ENCODE results near the gene SLC25A39.

GRCh38 chr17:44287651-44288050, 37.0 kb downstream of the SLC25A39 start:
- TF ChIP-seq CTCF (IDR thresholded peaks at IDR 0.05; ENCODE audit: insufficient read depth, low read length) (no peak), GABPA (IDR thresholded peaks at IDR 0.05; ENCODE audit: low read depth) (no peak)
- TF ChIP-seq, protein P1, sequence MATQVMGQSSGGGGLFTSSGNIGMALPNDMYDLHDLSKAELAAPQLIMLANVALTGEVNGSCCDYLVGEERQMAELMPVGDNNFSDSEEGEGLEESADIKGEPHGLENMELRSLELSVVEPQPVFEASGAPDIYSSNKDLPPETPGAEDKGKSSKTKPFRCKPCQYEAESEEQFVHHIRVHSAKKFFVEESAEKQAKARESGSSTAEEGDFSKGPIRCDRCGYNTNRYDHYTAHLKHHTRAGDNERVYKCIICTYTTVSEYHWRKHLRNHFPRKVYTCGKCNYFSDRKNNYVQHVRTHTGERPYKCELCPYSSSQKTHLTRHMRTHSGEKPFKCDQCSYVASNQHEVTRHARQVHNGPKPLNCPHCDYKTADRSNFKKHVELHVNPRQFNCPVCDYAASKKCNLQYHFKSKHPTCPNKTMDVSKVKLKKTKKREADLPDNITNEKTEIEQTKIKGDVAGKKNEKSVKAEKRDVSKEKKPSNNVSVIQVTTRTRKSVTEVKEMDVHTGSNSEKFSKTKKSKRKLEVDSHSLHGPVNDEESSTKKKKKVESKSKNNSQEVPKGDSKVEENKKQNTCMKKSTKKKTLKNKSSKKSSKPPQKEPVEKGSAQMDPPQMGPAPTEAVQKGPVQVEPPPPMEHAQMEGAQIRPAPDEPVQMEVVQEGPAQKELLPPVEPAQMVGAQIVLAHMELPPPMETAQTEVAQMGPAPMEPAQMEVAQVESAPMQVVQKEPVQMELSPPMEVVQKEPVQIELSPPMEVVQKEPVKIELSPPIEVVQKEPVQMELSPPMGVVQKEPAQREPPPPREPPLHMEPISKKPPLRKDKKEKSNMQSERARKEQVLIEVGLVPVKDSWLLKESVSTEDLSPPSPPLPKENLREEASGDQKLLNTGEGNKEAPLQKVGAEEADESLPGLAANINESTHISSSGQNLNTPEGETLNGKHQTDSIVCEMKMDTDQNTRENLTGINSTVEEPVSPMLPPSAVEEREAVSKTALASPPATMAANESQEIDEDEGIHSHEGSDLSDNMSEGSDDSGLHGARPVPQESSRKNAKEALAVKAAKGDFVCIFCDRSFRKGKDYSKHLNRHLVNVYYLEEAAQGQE (IDR thresholded peaks at IDR 0.05; ENCODE audit: insufficient replicate concordance, low read depth): no peak
